Endodermal cell (in vitro differentiated cells): ENCODE measurements around the gene OBSCN. TPM values are rescaled to one million over a fixed set of nuclear protein-coding genes. Genes with fewer than 3 reads are reported as not detected.
"Not testable (repeated sequence)": the region's sequence is repeated elsewhere in the genome, so short reads cannot be mapped to it uniquely, and the experiment has no call there.

Source experiments
- DNase-seq: peaks from one replicate; pipeline ENCODE4 v3.0.0-alpha.2; 2017
- H3K27ac ChIP-seq: 2 replicates; pipeline ENCODE4 v1.5.1; 2013; ENCODE audit warnings: mild to moderate bottlenecking, low read depth, low read length, moderate library complexity
- H3K27me3 ChIP-seq: 2 replicates; pipeline ENCODE4 v1.6.1; 2013; ENCODE audit warnings: mild to moderate bottlenecking, low read length, moderate library complexity; ENCODE audit not compliant: insufficient read depth, control insufficient read depth, poor library complexity, severe bottlenecking
- H3K36me3 ChIP-seq: 2 replicates; pipeline ENCODE4 v1.7.0; 2013; ENCODE audit warnings: mild to moderate bottlenecking, low read length, moderate library complexity; ENCODE audit not compliant: control insufficient read depth, insufficient read depth
- H3K4me1 ChIP-seq: one replicate; pipeline ENCODE4 v1.7.0; 2013; ENCODE audit warnings: low read length; ENCODE audit not compliant: control insufficient read depth, insufficient read depth
- H3K4me3 ChIP-seq: 2 replicates; pipeline ENCODE4 v1.5.1; 2013; ENCODE audit warnings: mild to moderate bottlenecking, low read length, moderate library complexity
- H3K9ac ChIP-seq: 2 replicates; pipeline ENCODE4 v1.6.1; 2013; ENCODE audit warnings: mild to moderate bottlenecking, low read length, moderate library complexity; ENCODE audit not compliant: poor library complexity, severe bottlenecking; ENCODE audit errors: extremely low read depth
- H3K9me3 ChIP-seq: 2 replicates; pipeline ENCODE4 v1.6.1; 2013; ENCODE audit warnings: mild to moderate bottlenecking, low read length, moderate library complexity; ENCODE audit not compliant: control insufficient read depth
- H3K27ac Mint-ChIP-seq: 2 replicates; pipeline ENCODE4 v1.8.0; 2020; ENCODE audit warnings: mixed read lengths
- H3K27me3 Mint-ChIP-seq: 2 replicates; pipeline ENCODE4 v1.8.0; 2021; ENCODE audit warnings: mild to moderate bottlenecking, mixed read lengths; ENCODE audit not compliant: insufficient read depth
- H3K36me3 Mint-ChIP-seq: 2 replicates; pipeline ENCODE4 v1.8.0; 2020; ENCODE audit warnings: low read depth, mixed read lengths
- H3K4me1 Mint-ChIP-seq: 2 replicates; pipeline ENCODE4 v1.8.0; 2020; ENCODE audit warnings: mixed read lengths
- H3K4me3 Mint-ChIP-seq: 2 replicates; pipeline ENCODE4 v1.8.0; 2020; ENCODE audit warnings: mild to moderate bottlenecking, moderate library complexity, mixed read lengths
- H3K9me3 Mint-ChIP-seq: 2 replicates; pipeline ENCODE4 v1.8.0; 2020; ENCODE audit warnings: mild to moderate bottlenecking, mixed read lengths
- CTCF ChIP-seq: fragments of 200-600 bp; sonication (generic); conservative IDR thresholded peaks from 2 replicates; pipeline ENCODE4 v1.5.0; 2021; ENCODE audit warnings: antibody characterized with exemption, mild to moderate bottlenecking
- WGBS, 2 experiments: methylation state at CpG; one replicate each; pipeline versions ENCODE4 v1.1.5 to v1.1.7; 2013; ENCODE audit warnings: missing lambda C conversion rate in 2 of 2, mixed read lengths in 1 of 2; ENCODE audit not compliant: insufficient coverage in 1 of 2, insufficient read length in 1 of 2; 5-methylcytosine and 5-hydroxymethylcytosine counted together
- total RNA-seq, 2 donors: library from RNA; stranded (reverse); fragmentation: NEBNext Ultra II Directional in 1 of 2; extraction: Animal tissue kit (Norgen Biotek cat#: 25700) in 1 of 2; gene quantifications; 2 replicates in 1 of 2; 3 replicates in 1 of 2; pipeline ENCODE4 v1.2.1, GENCODE V29; 2021

Gene OBSCN
- total RNA-seq, 2 donors from 2014 or later, result 53.7 to 68.9 TPM

DNA sequence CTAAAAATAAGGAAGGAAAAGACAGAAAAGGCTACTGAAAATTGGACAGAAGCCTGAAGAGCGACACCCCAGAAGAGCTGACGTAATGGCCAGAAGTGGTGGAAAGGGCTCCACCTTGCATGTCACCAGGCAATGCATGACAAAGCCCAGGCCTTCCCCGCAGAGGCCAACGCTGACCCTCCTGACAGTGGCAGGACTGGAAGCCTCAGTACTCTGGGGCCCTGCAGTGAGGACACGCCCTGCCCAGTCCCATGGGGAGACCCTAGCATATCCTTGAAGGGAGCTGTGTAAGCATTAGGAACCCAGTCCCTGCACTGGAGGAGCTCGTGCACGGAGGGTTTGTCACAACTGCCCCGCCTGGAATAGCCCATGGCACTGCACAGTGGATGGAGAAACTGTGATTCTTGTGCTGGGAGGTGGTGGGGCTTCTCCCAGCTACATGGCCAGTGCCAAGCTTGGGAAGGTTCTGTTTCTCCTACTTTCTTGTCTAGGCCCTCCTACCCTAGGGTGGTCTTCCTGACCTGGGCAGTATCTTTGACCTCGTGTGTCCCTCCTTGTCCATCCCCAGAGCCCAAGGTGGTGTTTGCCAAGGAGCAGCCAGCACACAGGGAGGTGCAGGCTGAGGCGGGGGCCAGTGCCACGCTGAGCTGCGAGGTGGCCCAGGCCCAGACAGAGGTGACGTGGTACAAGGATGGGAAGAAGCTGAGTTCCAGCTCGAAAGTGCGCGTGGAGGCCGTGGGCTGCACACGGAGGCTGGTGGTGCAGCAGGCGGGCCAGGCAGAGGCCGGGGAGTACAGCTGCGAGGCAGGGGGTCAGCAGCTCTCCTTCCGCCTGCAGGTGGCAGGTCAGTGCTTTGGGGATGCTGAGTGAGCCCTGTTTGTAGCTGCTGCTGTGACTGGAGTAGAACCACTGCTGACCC lies 60.4 kb downstream of the OBSCN start:
- no peaks in the 10 kb centered on the region for H3K9me3 ChIP-seq
- WGBS, 2 experiments, result 85 to 91% methylated on average over 9 to 22 of the region's 22 CpGs
- Mint-ChIP-seq H3K9me3 (no peaks in the 10 kb centered on the region), H3K27me3 (no peaks in the 10 kb centered on the region), H3K4me3 (no peak overlapping the region), H3K36me3 (peaks cover 16% of the 10 kb centered on the region), H3K27ac (no peak overlapping the region), H3K4me1 (no peaks in the 10 kb centered on the region)
- peak; percentile 43 for TF ChIP-seq CTCF
- no peak overlapping the region for H3K27ac ChIP-seq
- DNase-seq, result peak; percentile 61
- H3K9ac ChIP-seq, result no peak overlapping the region
- H3K4me3 ChIP-seq, result no peak overlapping the region
- H3K36me3 ChIP-seq, result peaks cover 12% of the 10 kb centered on the region
- no peaks in the 10 kb centered on the region for H3K27me3 ChIP-seq
- no peaks in the 10 kb centered on the region for H3K4me1 ChIP-seq

DNA sequence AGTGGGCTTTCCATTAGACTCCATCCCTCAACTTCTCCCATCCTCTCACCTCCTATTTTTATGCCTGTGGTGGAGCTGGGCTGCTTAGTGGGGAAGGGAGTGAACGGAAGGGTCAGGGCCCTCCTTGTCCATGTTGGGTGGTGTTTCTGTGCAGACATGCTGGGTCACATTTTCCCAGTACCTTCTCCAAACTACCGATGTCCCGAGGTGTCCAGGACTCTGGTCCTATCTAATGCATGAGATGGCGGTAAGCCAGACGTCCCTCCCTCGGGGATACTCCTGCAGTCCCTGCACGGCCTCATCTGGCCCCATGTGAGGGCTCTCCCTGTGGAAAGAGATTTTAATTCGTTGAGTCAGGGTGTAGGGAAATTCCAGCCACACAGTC lies 61.0 kb downstream of the OBSCN start:
- no peak for DNase-seq
- no peaks in the 10 kb centered on the region for H3K27me3 Mint-ChIP-seq
- no peaks in the 10 kb centered on the region for H3K27me3 ChIP-seq
- no peak overlapping the region for H3K27ac Mint-ChIP-seq
- peaks cover 16% of the 10 kb centered on the region for H3K36me3 Mint-ChIP-seq
- no peak overlapping the region for H3K27ac ChIP-seq
- H3K9ac ChIP-seq, result no peak overlapping the region
- H3K4me1 ChIP-seq, result no peaks in the 10 kb centered on the region
- no peak for TF ChIP-seq CTCF
- no peak overlapping the region for H3K4me3 ChIP-seq
- H3K9me3 Mint-ChIP-seq, result no peaks in the 10 kb centered on the region
- no peaks in the 10 kb centered on the region for H3K4me1 Mint-ChIP-seq
- WGBS, 2 experiments, result 96 to 97% methylated on average over 6 to 8 of the region's 8 CpGs
- H3K4me3 Mint-ChIP-seq, result no peak overlapping the region
- peaks cover 12% of the 10 kb centered on the region for H3K36me3 ChIP-seq
- H3K9me3 ChIP-seq, result no peaks in the 10 kb centered on the region

DNA sequence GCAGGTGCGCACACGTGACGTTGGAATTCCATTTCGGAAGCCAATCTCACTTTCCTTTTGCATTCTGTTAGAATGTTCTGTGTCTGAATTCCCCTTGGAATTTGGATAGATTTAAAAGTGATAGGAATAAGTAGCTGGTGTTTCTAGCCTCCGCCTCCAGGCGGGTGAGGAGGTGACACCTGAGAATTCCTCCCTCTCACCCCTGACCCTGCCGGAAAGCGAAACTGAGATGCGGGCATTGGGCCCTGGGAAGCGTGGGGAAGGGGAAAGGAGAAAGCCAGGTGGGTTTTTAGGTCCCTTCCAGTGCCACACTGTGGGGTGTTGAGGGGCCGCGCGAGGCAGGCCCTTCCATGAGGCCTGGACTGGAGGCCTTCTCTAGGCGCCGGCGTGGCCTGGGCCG lies 61.6 kb downstream of the OBSCN start:
- H3K4me3 ChIP-seq, H3K27ac ChIP-seq, H3K27me3 ChIP-seq, H3K9me3 ChIP-seq, H3K27me3 Mint-ChIP-seq, H3K4me1 ChIP-seq, H3K27ac Mint-ChIP-seq, H3K4me1 Mint-ChIP-seq, H3K9me3 Mint-ChIP-seq, H3K4me3 Mint-ChIP-seq, H3K9ac ChIP-seq: not testable (repeated sequence)
- peak; percentile 17 for DNase-seq
- peaks cover 19% of the 10 kb centered on the region for H3K36me3 Mint-ChIP-seq
- 95 to 100% methylated on average over 4 to 11 of the region's 17 CpGs for WGBS, 2 experiments
- H3K36me3 ChIP-seq, result peaks cover 13% of the 10 kb centered on the region
